Stimulated activated naive CD8-positive, alpha-beta T cell treated with anti-CD3 and anti-CD28 coated beads, Interleukin-15, amount 100 ng/mL, for 72 hours (primary cell): Measurements from ENCODE around the gene SEPTIN5.
"Not testable (repeated sequence)": the region's sequence is repeated elsewhere in the genome, so short reads cannot be mapped to it uniquely, and the experiment has no call there.

Experiments used
- ATAC-seq: fragments of 150-1000 bp; cut with Tn5 transposase; 2 replicates; pipeline ENCODE4 v1.10.0; 2021; ENCODE audit warnings: mild to moderate bottlenecking, moderate library complexity
- DNase-seq, 2 donors: peaks; one replicate each; pipeline ENCODE4 v3.0.0; 2021 to 2022
- H3K27ac Mint-ChIP-seq, 2 donors: one replicate each; pipeline ENCODE4 v1.8.0; 2022; ENCODE audit warnings: mild to moderate bottlenecking in 2 of 2, mixed read lengths in 2 of 2, moderate library complexity in 2 of 2
- H3K27me3 Mint-ChIP-seq: one replicate; pipeline ENCODE4 v1.8.0; 2022; ENCODE audit warnings: mixed read lengths
- H3K4me1 Mint-ChIP-seq: one replicate; pipeline ENCODE4 v1.8.0; 2022; ENCODE audit warnings: mild to moderate bottlenecking, mixed read lengths
- H3K4me3 Mint-ChIP-seq, 2 donors: one replicate each; pipeline ENCODE4 v1.8.0; 2022; ENCODE audit warnings: mild to moderate bottlenecking in 2 of 2, mixed read lengths in 2 of 2, moderate library complexity in 1 of 2
- H3K9me3 Mint-ChIP-seq, 2 donors: one replicate each; pipeline ENCODE4 v1.8.0; 2022; ENCODE audit warnings: mixed read lengths in 2 of 2

Gene SEPTIN5

GRCh38 chr22:19693981-19694670 is 20.2 kb upstream of the SEPTIN5 start:
- Mint-ChIP-seq H3K9me3 (no peaks in the 10 kb centered on the region), H3K4me1 (no peaks in the 10 kb centered on the region), H3K27ac (peak overlapping the region in 1 of 2 donors; percentile 89), H3K4me3 (no peak overlapping the region), H3K27me3 (peaks cover 8% of the 10 kb centered on the region)
- ATAC-seq = no peak
- DNase-seq = no peak

DNA sequence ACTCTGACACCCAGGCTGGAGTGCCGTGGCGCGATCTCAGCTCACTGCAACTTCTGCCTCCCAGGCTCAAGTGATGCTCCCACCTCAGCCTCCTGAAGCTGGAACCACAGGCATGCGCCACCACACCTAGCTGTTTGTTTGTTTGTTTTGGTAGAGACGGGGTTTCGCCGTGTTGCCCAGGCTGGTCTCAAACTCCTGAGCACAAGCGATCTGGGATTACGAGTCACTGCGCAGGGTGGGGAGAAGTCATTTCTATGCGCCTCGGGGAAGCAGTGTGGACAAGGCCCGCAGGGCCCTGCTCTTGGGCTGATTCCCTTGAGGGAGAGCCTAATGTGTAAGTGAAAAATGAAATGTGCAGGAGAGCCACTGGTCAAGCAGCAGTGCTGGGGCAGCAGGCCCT is 19.6 kb upstream of the SEPTIN5 start:
- Mint-ChIP-seq H3K9me3 (no peaks in the 10 kb centered on the region), H3K4me1 (no peaks in the 10 kb centered on the region), H3K27me3 (peaks cover 8% of the 10 kb centered on the region), H3K4me3 (no peak overlapping the region), H3K27ac (no peak overlapping the region)
- DNase-seq (no peak), ATAC-seq (no peak)

DNA sequence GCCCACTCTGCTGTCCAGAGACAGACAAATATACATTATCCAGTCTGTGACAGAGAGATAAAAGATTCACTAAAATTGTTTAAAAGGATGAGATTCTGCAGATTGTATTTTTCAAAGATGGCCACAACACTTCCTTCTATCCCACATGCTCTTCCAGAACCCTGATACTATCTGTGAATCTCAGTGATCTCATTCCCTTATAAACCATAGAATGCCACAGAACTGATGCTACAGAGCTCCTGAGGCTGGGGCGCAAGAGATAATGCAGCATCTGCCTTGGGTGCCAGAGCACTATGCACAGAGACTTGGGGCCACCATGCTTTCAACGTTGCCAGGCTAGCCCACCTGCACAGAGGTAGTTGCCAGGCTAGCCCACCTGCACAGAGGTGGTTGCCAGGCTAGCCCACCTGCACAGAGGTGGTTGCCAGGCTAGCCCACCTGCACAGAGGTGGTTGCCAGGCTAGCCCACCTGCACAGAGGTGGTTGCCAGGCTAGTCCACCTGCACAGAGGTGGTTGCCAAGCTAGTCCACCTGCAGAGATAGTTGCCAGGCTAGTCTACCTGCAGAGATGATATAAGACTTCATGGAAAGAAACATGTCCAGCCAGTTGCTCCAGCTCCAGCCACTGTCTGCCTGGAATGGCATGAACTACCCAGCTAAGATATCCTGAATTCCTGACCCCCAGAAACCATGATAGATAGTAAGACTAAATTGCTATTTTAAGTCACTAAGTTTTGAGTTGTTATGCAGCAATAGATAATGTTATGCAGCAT is 17.6 kb upstream of the SEPTIN5 start:
- ATAC-seq = no peak
- no peaks in the 10 kb centered on the region for H3K9me3 Mint-ChIP-seq
- H3K4me3 Mint-ChIP-seq = no peak overlapping the region
- no peaks in the 10 kb centered on the region for H3K27me3 Mint-ChIP-seq
- H3K27ac Mint-ChIP-seq = peak overlapping the region in 1 of 2 donors; percentile 81
- DNase-seq = no peak
- H3K4me1 Mint-ChIP-seq = no peaks in the 10 kb centered on the region

GRCh38 chr22:19697871-19698270 is 16.4 kb upstream of the SEPTIN5 start:
- H3K4me3 Mint-ChIP-seq, ATAC-seq, H3K9me3 Mint-ChIP-seq, H3K27ac Mint-ChIP-seq, H3K4me1 Mint-ChIP-seq, H3K27me3 Mint-ChIP-seq, DNase-seq: not testable (repeated sequence)

GRCh38 chr22:19700790-19701419 is 13.4 kb upstream of the SEPTIN5 start:
- no peaks in the 10 kb centered on the region for H3K9me3 Mint-ChIP-seq
- DNase-seq (no peak), ATAC-seq (no peak)
- peaks cover 9% of the 10 kb centered on the region for H3K27me3 Mint-ChIP-seq
- no peak overlapping the region for H3K4me3 Mint-ChIP-seq
- peak overlapping the region in 1 of 2 donors; percentile 2 for H3K27ac Mint-ChIP-seq
- no peaks in the 10 kb centered on the region for H3K4me1 Mint-ChIP-seq

DNA sequence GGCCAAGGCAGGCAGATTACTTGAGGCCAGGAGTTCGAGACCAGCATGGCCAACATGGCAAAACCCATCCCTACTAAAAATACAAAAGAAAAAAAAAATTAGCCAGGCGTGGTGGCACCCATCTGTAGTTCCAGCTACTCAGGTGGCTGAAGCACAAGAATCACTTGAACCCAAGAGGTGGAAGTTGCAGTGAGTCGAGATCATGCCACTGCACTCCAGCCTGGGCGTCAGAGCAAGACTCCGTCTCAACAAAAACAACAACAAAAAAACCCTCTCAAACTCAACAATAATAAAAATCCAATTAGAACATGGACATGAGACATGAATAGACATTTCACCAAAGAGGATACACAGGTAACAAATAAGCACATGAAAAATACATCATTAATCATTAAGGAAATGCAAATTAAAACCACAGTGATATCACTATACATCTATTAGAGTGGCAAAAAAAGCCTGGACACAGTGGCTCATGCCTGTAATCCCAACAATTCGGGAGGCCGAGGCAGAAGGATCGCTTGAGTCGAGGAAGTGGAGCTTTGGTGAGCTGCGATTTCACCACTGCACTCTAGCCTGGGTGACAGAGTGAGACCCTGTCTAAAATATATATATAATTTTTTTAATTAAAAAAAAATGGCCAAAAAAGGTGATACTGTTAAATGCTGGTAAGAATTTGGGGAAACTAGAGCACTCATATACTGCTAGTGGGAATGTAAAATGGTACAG is 12.7 kb upstream of the SEPTIN5 start:
- H3K27ac Mint-ChIP-seq = no peak overlapping the region
- H3K4me1 Mint-ChIP-seq = no peaks in the 10 kb centered on the region

DNA sequence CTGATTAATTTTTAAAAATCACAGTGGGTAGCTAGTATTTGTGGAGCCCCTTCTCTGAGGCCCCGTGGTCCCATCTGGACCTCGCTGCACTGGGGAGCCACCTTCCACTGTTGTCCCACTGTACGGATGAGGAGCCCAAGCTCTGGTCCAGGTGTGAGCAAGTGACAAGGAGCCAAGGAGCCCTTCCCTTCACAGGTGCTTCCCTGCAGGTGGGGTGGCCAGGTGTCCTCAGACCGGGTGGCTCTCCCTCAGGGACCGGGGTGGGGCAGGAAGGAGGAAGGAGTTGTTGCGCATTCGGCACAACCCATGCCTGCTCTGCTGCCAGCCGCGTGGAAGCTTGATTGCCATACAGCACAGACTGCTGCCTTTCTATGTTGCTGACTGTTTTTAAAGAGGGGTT is 10.4 kb upstream of the SEPTIN5 start:
- Mint-ChIP-seq H3K4me3 (no peak overlapping the region), H3K27me3 (peaks cover 9% of the 10 kb centered on the region), H3K4me1 (no peaks in the 10 kb centered on the region), H3K27ac (peak overlapping the region in 1 of 2 donors; percentile 12), H3K9me3 (no peaks in the 10 kb centered on the region)
- ATAC-seq (no peak), DNase-seq (no peak)

More for the DNA sequence above, 12.7 kb upstream of the SEPTIN5 start:
- no peak overlapping the region for H3K4me3 Mint-ChIP-seq
- DNase-seq (no peak), ATAC-seq (no peak)
- no peaks in the 10 kb centered on the region for H3K9me3 Mint-ChIP-seq
- peaks cover 9% of the 10 kb centered on the region for H3K27me3 Mint-ChIP-seq

DNA sequence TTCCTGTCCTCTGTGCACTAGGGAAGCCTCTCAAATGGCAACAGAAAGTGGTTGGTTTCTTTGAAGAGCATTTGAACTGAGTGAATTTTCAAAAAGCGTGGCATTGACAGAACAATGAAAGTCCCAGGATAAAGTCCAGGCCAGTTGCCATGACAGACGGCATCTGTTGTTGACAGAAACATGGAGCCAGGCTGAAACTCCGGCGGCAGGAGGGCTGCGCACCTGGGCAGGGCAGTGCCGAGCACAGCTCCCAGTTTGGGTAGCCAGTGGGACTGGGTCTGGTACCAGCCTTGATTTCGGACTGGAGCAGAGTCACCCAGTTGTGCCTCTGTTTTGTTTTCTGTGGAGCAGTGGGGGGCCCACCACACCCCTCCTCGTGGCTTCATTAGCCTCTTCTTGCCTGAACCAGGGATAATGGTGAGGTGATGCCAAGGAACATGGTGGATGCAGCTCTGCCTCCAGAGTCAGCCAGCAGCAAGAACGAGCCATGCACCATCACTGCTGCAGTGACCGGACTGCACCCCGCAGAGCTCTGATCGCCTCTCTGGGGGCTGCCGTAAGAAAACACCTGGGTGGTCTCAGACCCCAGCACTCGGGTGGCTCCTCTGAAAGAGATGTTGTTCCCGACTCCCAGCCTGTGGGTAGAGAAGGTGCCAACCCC is 9.8 kb upstream of the SEPTIN5 start:
- Mint-ChIP-seq H3K4me3 (no peak overlapping the region), H3K9me3 (no peaks in the 10 kb centered on the region), H3K4me1 (no peaks in the 10 kb centered on the region), H3K27me3 (peaks cover 9% of the 10 kb centered on the region), H3K27ac (peak overlapping the region in 1 of 2 donors; percentile 42)
- no peak for ATAC-seq
- DNase-seq = no peak

DNA sequence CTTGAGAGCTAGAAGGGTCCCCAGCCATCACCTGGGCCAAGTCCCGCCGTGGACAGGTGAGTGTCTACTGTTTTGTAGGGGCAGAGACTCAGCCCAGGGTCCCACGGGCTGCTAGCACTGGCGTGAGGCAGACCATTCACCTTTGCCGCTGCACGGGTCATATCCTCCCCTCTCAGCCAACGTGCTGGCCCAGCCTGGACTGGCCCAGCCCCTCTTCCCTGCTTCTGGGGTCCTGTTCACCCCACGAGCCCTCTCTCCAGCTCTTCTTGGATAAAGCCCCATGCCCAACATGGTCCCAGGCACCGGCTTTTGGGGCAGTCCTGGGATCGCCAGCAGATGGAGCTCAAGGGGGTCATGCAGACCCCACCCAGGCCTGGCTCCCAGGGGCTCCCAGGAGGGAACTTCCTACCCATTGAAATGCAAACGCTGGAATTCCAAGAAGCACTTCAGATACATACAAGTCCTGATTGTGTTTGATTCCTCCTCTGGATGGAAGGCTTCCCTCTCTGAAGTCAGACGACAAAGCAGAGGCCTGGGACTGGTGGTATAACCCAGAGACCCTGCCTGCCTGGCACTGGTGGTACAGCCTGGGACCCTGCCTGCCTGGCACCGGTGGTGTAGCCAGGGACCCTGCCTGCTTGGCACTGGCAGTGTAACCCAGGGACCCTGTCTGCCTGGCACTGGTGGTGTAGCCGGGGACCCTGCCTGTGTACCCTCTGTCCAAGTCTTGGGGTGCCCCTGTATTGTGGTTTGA is 8.9 kb upstream of the SEPTIN5 start:
- peak overlapping the region in 1 of 2 donors; percentile 42 for H3K27ac Mint-ChIP-seq

DNA sequence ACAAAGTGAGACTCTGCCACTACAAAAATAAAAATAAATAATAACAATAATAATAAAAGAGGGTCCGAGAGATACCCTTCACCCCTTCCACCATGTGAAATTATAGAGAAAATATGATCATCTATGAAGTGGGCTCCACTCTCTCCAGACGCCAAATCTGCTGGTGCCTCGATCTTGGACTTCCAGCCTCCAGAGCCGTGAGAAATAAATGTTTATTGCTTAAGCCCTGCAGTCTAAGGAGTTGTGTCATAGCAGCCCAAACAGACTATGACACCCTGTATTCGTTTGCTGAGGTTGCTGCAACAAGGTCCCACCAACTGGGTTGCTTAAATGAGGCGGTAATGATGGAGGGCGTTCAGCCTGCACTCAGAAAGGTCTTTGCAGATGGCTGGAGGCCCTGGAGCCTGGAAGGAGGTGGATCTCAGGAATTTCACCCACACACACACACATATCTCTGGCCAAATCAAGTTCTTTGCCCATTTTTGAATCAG is 7.6 kb upstream of the SEPTIN5 start:
- Mint-ChIP-seq H3K27me3 (peaks cover 9% of the 10 kb centered on the region), H3K9me3 (no peaks in the 10 kb centered on the region), H3K4me1 (no peaks in the 10 kb centered on the region), H3K27ac (no peak overlapping the region), H3K4me3 (no peak overlapping the region)
- ATAC-seq = no peak
- no peak for DNase-seq

More for the DNA sequence above, 8.9 kb upstream of the SEPTIN5 start:
- DNase-seq (no peak), ATAC-seq (no peak)
- Mint-ChIP-seq H3K4me1 (no peaks in the 10 kb centered on the region), H3K9me3 (no peaks in the 10 kb centered on the region), H3K4me3 (no peak overlapping the region), H3K27me3 (peaks cover 9% of the 10 kb centered on the region)

DNA sequence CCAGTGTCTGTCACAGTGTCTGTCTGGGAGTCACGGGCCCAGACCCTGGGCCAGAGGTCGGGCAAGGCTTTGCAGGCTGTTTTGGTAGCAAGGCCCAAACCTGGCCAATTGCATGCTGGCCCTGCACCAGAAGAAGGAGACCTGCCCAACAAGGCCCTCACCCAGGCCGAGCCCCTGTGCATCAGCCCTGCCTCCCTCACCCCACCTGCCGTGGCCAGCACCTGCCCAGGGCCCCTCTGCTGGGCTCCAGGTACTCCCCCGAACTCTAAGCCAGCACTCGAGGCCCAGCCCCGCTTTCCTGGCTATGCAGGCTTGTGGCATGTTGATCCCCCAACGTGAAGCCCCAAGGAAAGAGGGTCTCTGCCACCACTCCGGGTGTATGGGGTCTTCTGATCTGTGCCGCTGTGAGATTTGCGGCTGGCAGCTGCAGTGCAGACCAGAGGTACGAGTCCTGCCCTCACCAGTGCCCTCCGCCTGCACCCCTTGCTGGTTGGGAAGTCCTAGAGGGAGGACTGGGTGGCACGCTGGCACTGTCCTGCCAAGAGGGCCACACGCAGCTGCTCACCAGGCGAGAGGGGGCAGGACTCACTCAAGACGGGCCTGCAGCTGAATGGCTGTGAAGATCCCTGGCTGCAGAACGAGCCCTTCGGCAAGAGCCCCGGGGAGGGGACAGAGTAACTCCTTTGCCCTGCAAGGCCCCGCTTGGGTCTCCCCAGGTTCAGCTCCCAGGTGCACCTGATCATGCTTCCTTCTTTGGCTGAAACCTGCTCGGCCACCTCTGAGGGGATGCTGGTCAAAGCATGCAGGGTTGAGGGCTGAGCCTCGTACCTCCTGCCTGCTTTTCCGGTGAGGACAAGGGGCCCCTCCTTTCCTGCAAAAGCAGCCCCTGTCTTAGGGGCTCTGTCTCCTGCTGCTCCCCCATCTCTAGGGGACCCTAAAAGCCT is 6.7 kb upstream of the SEPTIN5 start:
- H3K27me3 Mint-ChIP-seq = peaks cover 9% of the 10 kb centered on the region
- no peak overlapping the region for H3K4me3 Mint-ChIP-seq
- no peak overlapping the region for H3K27ac Mint-ChIP-seq
- no peaks in the 10 kb centered on the region for H3K9me3 Mint-ChIP-seq
- H3K4me1 Mint-ChIP-seq = no peaks in the 10 kb centered on the region
- ATAC-seq (no peak), DNase-seq (no peak)

- no peak overlapping the region for H3K4me3 Mint-ChIP-seq
- H3K27ac Mint-ChIP-seq = no peak overlapping the region
- ATAC-seq (no peak), DNase-seq (no peak)
- H3K9me3 Mint-ChIP-seq = no peaks in the 10 kb centered on the region
- no peaks in the 10 kb centered on the region for H3K4me1 Mint-ChIP-seq
- H3K27me3 Mint-ChIP-seq = peaks cover 15% of the 10 kb centered on the region
These were observed 5.8 kb upstream of the SEPTIN5 start for GRCh38 chr22:19708321-19709011.

DNA sequence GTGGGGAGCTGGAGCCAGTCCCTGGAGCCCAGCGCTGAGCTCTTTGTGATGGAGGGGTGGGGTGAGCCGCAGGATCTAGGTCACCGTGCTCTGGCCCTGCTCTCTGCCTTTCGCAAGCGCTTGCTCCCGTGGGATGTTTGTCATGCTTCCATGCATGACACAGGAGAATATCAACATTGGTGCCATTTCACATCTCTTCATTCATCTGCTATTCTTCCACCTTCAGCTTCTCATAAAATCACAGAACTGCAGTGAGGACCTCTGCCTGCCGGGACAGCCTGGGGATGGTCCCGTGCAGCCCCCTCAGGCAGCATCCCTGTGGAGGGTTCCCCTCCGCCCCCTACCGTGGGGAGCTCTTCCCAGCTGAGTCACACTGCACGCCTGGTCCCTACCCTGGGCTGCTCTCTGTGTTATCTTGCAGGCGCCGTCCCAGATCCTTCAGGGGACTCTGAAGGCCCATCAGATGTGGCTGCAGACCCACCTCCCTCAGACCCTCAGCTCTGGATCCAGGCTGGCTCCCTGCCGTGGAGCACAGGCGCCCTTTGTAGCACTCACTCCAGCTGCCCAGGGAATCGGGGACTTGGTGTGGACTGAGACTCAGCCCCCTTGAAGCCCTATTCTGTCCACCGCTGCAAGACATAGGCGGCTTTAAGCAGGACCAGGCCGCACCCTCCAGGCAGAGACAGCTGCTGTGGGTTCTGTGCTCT is 5.1 kb upstream of the SEPTIN5 start:
- Mint-ChIP-seq H3K4me3 (no peak overlapping the region), H3K27me3 (peaks cover 22% of the 10 kb centered on the region), H3K9me3 (no peaks in the 10 kb centered on the region), H3K4me1 (no peaks in the 10 kb centered on the region), H3K27ac (no peak overlapping the region)
- DNase-seq (no peak), ATAC-seq (no peak)
